Colonic mucosa (tissue), 4 donors: ENCODE results near the gene VWA8. TPM values are rescaled to one million over a fixed set of nuclear protein-coding genes. Genes with fewer than 3 reads are reported as not detected.

Experiments used
- DNase-seq: peaks from one replicate; pipeline ENCODE4 v3.0.0-alpha.2; 2020
- H3K27ac ChIP-seq: fragments of 200-600 bp; one replicate; pipeline ENCODE4 v1.8.0; 2021
- H3K27me3 ChIP-seq: fragments of 200-600 bp; one replicate; pipeline ENCODE4 v1.8.0; 2021
- H3K36me3 ChIP-seq: fragments of 200-600 bp; one replicate; pipeline ENCODE4 v1.8.0; 2021
- H3K4me1 ChIP-seq: fragments of 200-600 bp; one replicate; pipeline ENCODE4 v1.8.0; 2021; ENCODE audit warnings: mild to moderate bottlenecking
- H3K4me3 ChIP-seq: fragments of 200-600 bp; one replicate; pipeline ENCODE4 v1.8.0; 2021
- H3K9ac ChIP-seq, 2 donors: one replicate each; pipeline ENCODE4 v1.7.0; 2013; ENCODE audit warnings: control low read depth in 2 of 2, low read depth in 2 of 2, low read length in 2 of 2
- H3K9me3 ChIP-seq: fragments of 200-600 bp; one replicate; pipeline ENCODE4 v1.8.0; 2021
- intact Hi-C: fragments of 100-400 bp; cut with DNase I; formaldehyde crosslinking; loops from one replicate; pipeline ENCODE4 v1.14.1; 2022
- total RNA-seq, 2 donors: library from RNA; stranded (reverse); fragmentation: NEBNext Ultra II Directional in 1 of 2; extraction: Animal tissue kit (Norgen Biotek cat#: 25700) in 1 of 2; gene quantifications; one replicate each; pipeline ENCODE4 v1.2.1, GENCODE V29; 2021
- TF ChIP-seq, protein P1 (sequence below): fragments of 200-600 bp; IDR thresholded peaks from one replicate; pipeline ENCODE4 v1.8.0; 2022; ENCODE audit warnings: antibody characterized with exemption, mild to moderate bottlenecking
- donor health status: healthy.
- donor health status: DM: no; HTN: no; CAD: no.
- donor health status: DM: no; HTN: no; CAD: no.

The VWA8 gene
- total RNA-seq, 2 donors from 2014 or later: 23.8 to 31.8 TPM

DNA sequence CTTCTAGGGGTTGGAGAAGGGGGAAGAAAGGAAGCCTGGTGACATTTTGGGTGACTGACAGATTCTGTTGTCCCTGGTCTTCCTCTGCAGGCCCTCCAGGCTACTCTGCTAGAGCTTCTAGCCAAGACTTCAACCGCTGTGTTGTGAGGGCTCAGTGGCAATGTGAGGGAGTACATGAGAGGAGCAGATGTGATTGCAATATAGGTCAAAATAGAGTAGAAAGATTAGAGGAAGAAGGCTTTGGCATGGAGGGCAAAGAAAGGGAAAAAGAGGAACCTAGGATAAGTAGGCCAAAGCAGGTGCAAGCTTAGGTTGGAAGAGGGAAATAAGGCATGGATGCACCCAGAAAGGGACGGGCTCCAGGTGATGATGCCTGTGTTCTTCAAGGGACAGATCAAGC lies 286.7 kb downstream of the VWA8 start:
- Histone ChIP-seq H3K36me3 (no peaks in the 10 kb centered on the region), H3K4me1 (no peaks in the 10 kb centered on the region), H3K4me3 (no peak overlapping the region), H3K9me3 (no peaks in the 10 kb centered on the region), H3K9ac (no peak overlapping the region), H3K27ac (no peak overlapping the region), H3K27me3 (no peaks in the 10 kb centered on the region)
- TF ChIP-seq, protein P1, sequence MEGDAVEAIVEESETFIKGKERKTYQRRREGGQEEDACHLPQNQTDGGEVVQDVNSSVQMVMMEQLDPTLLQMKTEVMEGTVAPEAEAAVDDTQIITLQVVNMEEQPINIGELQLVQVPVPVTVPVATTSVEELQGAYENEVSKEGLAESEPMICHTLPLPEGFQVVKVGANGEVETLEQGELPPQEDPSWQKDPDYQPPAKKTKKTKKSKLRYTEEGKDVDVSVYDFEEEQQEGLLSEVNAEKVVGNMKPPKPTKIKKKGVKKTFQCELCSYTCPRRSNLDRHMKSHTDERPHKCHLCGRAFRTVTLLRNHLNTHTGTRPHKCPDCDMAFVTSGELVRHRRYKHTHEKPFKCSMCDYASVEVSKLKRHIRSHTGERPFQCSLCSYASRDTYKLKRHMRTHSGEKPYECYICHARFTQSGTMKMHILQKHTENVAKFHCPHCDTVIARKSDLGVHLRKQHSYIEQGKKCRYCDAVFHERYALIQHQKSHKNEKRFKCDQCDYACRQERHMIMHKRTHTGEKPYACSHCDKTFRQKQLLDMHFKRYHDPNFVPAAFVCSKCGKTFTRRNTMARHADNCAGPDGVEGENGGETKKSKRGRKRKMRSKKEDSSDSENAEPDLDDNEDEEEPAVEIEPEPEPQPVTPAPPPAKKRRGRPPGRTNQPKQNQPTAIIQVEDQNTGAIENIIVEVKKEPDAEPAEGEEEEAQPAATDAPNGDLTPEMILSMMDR: no peak
- intact Hi-C loops: loop anchor here (5.0 kb wide), 1 partner anchor 438 kb away; no protein-coding TSS in a partner anchor
- DNase-seq: no peak

DNA sequence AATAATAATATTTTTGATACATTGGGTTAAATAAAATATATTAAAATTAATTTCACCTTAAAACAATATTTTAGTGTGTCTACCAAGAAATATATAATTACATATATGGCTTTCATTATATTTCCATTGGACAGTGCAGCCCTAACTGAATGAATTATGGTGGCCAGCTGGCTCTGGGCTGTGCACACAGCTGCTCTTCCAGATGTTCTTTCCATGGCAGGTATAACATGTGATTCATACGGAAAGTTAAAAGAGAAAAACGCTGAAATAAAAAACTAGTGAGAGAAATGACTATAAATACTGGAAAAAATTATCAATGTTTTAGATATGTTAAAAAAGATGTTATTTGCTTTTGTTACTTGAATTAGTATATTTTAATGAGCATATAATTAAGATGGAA lies 287.3 kb downstream of the VWA8 start:
- Histone ChIP-seq H3K4me1 (no peaks in the 10 kb centered on the region), H3K27ac (no peak overlapping the region), H3K36me3 (no peaks in the 10 kb centered on the region), H3K9ac (no peak overlapping the region), H3K27me3 (no peaks in the 10 kb centered on the region), H3K4me3 (no peak overlapping the region), H3K9me3 (no peaks in the 10 kb centered on the region)
- DNase-seq: no peak
- intact Hi-C loops: loop anchor here (5.0 kb wide), 1 partner anchor 439 kb away; no protein-coding TSS in a partner anchor
- TF ChIP-seq, protein P1: no peak

DNA sequence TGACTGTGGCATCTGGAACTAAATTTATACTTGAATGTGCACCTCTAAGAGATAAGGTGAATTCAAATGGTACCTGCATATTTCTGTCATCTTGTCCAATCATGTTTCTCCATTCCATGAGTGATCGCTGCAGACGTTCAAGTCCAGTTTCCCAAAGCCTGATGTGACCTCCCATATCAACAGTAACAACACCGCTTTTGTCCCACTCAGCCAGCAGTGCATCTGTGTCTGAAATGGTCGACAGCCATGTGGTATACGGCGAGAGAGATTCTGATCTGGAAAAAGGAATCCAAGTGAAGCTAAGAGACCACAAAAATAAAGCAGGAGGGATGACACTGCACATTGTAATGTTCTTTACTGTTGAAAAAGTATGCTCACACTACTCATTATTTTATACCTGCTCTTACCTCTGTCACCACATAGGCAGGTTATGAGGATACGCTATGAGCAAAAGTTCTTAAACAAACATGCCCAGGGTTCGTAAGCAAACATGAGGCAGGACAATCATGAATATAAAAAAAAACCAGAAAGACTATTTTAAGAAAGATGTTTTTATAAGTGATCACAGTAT lies 290.0 kb downstream of the VWA8 start:
- TF ChIP-seq, protein P1: no peak
- Histone ChIP-seq H3K9me3 (no peaks in the 10 kb centered on the region), H3K4me1 (no peaks in the 10 kb centered on the region), H3K4me3 (no peak overlapping the region), H3K36me3 (no peaks in the 10 kb centered on the region), H3K27me3 (no peaks in the 10 kb centered on the region), H3K27ac (no peak overlapping the region), H3K9ac (no peak overlapping the region)
- intact Hi-C loops: loop anchor here (5.0 kb wide), 1 partner anchor 441 kb away; no protein-coding TSS in a partner anchor
- no peak for DNase-seq

DNA sequence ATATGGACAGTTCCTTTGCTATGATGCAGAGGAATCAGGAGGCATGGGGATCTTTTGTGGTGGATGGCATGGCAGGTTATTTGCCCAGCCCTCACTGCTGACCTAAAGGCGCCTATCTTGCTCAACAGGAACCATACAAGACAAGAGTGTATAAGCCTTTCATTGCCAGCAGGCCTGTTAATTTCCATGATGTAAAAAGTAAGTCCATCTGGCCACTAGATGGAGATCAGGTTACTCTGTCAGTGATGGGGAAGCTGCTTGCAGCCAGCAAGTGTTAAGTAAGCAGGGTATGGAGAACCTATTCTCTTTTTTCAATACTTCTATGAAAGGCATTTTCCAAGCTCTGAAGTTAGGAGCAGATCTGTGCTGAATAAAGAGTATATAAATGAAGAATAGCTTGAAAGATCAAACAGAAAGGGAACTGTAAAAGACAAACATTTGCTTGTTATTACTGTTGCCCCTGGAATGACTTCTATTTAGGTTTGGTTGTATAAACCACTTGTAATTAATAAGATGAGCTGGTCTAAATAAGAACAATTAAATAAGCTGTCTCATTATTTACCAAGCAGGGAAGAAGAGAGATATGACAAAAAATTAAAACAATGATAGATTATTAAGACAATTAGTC lies 292.7 kb downstream of the VWA8 start:
- H3K4me1 ChIP-seq: no peaks in the 10 kb centered on the region
- TF ChIP-seq, protein P1: peak; percentile 64
- intact Hi-C loops: no loop called here

DNA sequence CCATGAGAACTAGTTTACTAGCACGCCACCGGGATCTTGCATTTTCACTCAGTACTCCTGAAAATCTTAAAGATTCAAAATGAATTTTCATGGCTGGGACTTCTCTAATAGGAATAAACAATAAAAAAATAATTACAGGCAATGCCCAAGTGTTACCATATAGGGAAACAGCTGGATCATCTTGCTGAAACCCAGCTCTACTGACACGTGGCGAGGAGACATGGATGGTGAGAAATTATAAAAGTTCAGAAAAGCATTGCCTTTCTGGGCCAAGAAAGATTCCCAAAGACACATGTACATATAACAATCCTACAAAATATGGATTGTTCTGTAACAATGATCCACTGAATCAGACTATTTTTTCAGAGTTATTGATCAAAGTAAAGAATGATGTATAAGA lies 294.3 kb downstream of the VWA8 start:
- TF ChIP-seq, protein P1: no peak
- Histone ChIP-seq H3K4me1 (no peaks in the 10 kb centered on the region), H3K27ac (no peak overlapping the region), H3K27me3 (no peaks in the 10 kb centered on the region), H3K9ac (no peak overlapping the region), H3K9me3 (no peaks in the 10 kb centered on the region), H3K36me3 (no peaks in the 10 kb centered on the region), H3K4me3 (no peak overlapping the region)
- no peak for DNase-seq
- intact Hi-C loops: no loop called here

More for the DNA sequence above, 292.7 kb downstream of the VWA8 start:
- no peak overlapping the region for H3K4me3 ChIP-seq
- no peak overlapping the region for H3K9ac ChIP-seq
- H3K36me3 ChIP-seq: no peaks in the 10 kb centered on the region
- peak; percentile 50 for DNase-seq
- no peaks in the 10 kb centered on the region for H3K27me3 ChIP-seq
- H3K27ac ChIP-seq: no peak overlapping the region
- H3K9me3 ChIP-seq: no peaks in the 10 kb centered on the region
